Measurements from ENCODE around the gene GRWD1.

GRWD1 gene

GRCh38 chr19:48445606-48446481 lies at the start of gene GRWD1:
GRWD1 (plus strand) TSS chr19:48445983; CDS start chr19:48446006, 23 bp downstream.
- DNase-seq, result peak; percentile 95

DNA sequence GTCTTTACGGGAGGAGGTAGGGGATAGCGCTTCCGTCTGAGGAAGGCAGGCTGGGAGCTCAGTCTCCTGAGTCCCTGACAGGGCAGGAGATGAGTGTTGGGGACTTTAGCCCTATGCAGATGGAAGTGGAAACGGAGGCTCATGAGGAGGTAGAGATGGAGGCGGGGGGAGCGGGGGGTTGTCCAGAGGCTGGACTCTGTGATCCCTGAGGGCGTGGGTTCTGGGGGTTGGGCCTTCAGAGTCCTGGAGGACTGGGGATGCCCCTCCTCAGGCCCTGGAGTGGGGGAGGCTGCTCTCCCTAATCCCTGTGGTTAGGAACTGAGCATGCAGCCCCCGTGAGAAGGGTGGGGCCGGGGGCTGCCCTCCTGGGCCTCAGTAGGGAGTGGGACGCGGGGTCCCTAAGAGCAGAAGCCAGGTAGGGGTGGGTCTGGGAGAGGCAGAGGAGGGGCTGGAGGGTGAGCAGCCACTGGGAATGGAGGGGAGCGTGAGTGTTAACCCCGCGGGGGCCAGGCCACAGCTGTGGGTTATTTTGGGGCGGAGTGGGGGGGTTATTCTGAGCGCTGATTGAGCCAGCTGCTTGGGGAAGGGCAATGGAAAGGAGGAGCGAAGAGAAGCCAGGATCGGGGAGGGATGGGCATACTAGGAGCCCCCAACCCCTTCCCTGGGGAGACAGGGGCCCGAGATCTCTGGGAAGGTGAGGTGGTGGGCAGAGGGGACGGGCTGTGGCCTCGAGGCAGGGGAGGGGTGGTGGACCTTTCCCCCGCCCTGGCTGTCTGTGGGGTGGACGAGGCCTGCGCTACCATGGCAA lies 49.6 kb upstream of the GRWD1 start:
- DNase-seq, result no peak

- no peak for DNase-seq
Measured at GRCh38 chr19:48396824-48397176, 49.0 kb upstream of the GRWD1 start.

DNA sequence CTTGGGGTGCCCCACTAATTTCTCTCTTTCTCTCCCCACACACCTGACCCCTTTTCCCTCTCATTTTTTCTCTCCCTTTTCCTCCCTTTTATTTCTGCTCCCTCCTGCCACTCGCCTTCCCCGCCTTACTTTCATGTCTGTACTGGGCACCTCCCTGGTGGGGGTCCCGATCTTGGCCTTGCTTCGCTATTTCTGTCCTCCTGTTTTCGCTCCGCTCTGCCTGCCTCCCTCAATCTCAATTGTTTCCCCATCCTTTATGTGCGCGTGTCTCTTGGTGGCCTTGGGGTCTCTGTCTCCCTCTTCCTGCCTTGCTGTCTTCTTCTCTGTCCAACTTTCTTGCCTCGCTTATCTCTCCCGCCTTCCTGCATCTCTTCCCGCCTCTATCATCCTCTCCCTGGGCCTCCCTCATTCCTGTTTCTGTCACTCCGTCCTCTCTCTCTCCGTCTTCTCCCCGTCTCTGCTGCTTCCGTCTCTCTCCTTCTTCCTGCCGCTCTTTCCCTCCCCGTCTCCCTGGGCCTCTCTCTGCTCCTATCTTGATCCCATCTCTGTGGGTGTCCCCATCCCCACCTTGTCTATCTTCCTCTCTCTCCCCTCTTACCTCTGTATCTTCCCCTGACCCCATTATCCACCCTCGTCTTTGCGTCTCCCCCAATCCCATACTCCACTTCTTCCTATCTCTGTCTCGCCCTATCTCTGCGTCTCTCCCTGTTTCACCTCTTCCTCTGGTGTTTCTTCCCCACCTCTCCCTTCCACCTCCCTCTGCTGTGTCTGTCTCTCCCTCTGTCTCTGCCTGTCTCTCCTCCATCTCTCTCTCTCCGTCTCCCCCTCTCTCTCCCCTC lies 48.3 kb upstream of the GRWD1 start:
- DNase-seq, result no peak

- no peak for DNase-seq
Measured at GRCh38 chr19:48398102-48398374, 47.7 kb upstream of the GRWD1 start.

DNA sequence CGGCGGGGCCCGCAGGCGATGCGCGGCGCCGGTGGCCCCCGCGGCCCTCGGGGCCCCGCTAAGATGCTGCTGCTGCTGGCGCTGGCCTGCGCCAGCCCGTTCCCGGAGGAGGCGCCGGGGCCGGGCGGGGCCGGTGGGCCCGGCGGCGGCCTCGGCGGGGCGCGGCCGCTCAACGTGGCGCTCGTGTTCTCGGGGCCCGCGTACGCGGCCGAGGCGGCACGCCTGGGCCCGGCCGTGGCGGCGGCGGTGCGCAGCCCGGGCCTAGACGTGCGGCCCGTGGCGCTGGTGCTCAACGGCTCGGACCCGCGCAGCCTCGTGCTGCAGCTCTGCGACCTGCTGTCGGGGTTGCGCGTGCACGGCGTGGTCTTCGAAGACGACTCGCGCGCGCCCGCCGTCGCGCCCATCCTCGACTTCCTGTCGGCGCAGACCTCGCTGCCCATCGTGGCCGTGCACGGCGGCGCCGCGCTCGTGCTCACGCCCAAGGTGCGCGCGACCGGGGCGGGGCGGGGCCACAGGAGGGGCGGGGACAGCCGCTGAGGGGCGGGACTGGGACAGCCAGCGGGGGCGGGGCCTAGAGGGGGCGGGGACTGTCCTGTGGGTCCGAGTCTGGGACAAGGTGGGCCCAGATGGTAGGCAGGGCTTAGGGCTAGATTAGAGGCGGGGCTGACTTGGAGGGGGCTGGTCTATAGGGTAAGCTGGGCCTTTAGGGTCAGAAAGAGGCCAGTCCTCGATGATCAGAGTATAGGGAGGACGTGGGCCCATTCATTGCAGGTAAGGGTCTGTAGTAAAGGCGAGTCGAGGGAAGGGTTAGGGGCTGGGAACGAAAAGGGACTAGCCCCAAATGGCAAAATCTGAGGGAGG lies 47.2 kb upstream of the GRWD1 start:
- peak; percentile 85 for DNase-seq

GRCh38 chr19:48400018-48400742 lies 45.6 kb upstream of the GRWD1 start:
- peak; percentile 44 for DNase-seq

DNA sequence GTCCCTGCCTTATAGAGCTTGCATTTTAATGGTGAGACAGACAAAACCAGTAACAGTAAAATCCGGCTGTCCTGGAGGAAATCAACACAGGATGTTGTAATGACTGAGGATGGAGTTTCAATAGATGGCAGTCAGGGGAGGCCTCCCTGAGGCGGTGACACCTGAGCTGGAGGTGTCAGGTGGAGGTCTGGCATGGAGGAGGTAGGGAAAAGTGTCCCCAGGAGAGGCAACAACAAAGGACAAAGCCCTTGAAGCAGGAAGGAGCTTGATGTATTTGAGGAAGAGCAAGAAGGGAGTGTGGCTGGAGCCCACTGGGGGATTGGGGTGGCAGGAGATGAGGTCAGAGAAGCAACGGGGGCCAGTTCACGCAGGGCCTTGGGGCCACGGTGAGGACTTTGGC lies 44.5 kb upstream of the GRWD1 start:
- no peak for DNase-seq

- DNase-seq, result peak; percentile 36
Measured at GRCh38 chr19:48403606-48404005, 42.2 kb upstream of the GRWD1 start.

GRCh38 chr19:48405010-48405659 lies 40.6 kb upstream of the GRWD1 start:
- DNase-seq, result no peak

GRCh38 chr19:48405850-48406249 lies 39.9 kb upstream of the GRWD1 start:
- no peak for DNase-seq

DNA sequence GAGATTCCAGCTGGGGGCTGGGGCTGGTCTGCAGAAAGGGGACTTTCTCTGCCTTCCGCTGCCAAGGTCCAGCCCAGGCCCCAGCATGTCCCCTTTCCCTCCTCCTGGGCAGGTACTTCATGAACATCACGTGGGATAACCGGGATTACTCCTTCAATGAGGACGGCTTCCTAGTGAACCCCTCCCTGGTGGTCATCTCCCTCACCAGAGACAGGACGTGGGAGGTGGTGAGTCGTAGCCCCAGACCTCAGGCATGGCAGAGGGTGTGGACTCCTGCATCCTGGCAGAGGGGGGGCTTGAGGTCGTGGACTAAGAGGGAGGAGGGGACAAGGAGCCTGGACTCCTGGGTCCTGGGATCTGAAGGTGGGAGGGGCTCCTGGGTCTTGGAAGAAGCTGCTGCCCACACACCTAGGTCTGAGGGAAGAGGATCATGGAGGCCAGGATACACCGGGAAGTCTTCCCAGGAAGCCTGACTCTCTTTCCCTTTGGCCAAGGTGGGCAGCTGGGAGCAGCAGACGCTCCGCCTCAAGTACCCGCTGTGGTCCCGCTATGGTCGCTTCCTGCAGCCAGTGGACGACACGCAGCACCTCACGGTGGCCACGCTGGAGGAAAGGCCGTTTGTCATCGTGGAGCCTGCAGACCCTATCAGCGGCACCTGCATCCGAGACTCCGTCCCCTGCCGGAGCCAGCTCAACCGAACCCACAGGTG lies 31.8 kb upstream of the GRWD1 start:
- no peak for DNase-seq

DNA sequence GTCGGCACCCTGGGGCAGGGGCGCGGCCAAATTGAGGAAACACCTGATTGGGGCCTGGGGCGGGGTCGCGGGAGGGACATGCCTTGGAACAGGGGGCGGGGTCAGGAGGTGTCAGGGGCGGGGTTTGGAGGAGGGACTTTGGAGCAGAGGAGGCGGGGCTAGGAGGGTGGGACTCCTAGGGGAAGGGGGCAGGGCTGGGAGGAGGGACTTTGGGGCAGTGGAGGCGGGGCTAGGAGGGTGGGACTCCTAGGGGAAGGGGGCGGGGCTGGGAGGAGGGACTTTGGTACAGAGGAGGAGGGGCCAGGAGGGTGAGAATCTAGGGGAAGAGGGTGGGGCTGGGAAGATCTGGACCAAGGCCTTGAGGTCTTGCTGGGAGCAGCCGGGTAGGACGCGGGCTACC lies 30.4 kb upstream of the GRWD1 start:
- peak; percentile 64 for DNase-seq

DNA sequence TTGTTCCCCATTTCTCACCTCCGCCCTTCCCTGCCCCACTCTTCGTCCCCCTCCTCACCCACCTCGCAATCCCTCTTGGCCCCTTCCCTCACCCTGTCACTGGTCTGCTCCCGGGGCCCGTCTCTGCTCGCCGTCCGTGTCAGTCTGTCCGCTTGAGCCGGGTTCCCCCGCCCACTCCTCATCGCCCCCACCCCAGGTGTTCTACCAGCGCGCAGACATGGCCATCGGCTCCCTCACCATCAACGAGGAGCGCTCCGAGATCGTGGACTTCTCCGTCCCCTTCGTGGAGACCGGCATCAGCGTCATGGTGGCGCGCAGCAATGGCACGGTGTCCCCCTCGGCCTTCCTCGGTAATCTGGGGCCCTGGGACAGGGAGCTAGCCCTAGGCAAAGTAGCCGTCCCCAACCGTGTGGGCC lies 30.0 kb upstream of the GRWD1 start:
- no peak for DNase-seq

DNA sequence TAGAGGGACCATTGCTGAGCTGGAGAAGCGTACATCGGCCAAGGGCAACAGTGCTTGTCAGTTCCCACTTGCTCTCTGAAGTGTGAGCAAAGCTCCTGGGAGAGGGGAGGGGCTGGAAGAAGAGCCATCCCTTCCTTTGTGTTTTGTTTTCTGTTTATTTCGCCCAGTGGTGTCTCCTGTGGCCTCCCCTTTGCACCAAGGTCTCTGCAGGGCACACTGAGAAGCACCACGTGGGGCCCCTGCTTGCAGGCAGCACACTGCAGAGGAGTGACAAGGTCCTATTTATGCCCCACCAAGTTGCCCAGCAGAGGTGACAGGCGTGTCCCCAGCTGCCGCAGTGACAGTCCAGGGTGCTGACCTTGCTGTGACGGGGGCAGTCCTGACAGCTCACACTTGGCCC lies 28.4 kb upstream of the GRWD1 start:
- no peak for DNase-seq

GRCh38 chr19:48418317-48419064 lies 27.3 kb upstream of the GRWD1 start:
- no peak for DNase-seq

- DNase-seq, result peak; percentile 77
Measured at GRCh38 chr19:48419158-48419920, 26.4 kb upstream of the GRWD1 start.

- DNase-seq, result no peak
Measured at GRCh38 chr19:48421548-48421947, 24.2 kb upstream of the GRWD1 start.

GRCh38 chr19:48424694-48425219 lies 21.0 kb upstream of the GRWD1 start:
- no peak for DNase-seq

Data from activated naive CD4-positive, alpha-beta T cell treated with Interleukin-2 at 50 U/mL for 16 hours (primary cell).